ENCODE results near the gene TPCN2. TPM values are rescaled to one million over a fixed set of nuclear protein-coding genes. Genes with fewer than 3 reads are reported as not detected.

The TPCN2 gene
- total RNA-seq, 4 donors from 2014 or later = 1.4 to 4.1 (median 3.3) TPM

DNA sequence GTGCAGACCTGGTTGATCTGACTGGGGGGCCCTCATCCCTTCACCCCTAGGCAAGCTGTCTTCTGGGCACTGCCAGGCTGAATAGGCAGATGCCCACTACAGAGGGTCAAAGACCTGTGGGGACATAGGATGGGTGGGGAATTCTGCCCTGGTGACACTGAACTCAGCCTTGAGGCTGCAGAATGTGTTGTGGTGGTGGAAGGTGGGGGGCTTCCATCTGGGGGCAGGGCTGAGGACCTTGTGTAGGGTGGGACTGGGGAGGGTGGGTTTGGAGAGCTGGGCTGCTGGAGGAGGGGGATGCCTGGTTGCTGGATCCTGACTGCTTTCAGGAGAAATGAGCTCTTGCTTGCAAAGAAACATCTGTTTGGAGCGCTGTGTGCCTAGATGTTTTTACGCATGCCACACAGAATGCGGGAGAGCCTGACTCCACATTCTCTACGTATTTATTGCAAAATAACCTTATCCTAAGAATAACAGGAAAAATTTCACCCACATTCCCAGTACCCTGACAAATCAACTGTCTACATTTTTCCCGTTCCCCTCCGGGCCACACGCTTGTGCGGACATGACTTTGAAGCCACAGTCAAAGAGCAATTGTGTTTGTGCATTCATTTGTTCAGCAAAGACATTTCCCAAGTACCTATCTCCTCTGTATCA is 125.3 kb downstream of the TPCN2 start:
- H3K36me3 ChIP-seq = no peaks in the 10 kb centered on the region
- H3K4me3 ChIP-seq = no peak overlapping the region
- in situ Hi-C loops (cut with MboI; ENCODE audit: low sequenced_read_pairs in 4 of 4) = no loop called here
- no peaks in the 10 kb centered on the region for H3K9me3 ChIP-seq
- ATAC-seq (no peak), DNase-seq (no peak)
- H3K27ac ChIP-seq = no peak overlapping the region
- H3K27me3 ChIP-seq = no peaks in the 10 kb centered on the region
- H3K4me1 ChIP-seq = no peaks in the 10 kb centered on the region
- TF ChIP-seq, protein P1, sequence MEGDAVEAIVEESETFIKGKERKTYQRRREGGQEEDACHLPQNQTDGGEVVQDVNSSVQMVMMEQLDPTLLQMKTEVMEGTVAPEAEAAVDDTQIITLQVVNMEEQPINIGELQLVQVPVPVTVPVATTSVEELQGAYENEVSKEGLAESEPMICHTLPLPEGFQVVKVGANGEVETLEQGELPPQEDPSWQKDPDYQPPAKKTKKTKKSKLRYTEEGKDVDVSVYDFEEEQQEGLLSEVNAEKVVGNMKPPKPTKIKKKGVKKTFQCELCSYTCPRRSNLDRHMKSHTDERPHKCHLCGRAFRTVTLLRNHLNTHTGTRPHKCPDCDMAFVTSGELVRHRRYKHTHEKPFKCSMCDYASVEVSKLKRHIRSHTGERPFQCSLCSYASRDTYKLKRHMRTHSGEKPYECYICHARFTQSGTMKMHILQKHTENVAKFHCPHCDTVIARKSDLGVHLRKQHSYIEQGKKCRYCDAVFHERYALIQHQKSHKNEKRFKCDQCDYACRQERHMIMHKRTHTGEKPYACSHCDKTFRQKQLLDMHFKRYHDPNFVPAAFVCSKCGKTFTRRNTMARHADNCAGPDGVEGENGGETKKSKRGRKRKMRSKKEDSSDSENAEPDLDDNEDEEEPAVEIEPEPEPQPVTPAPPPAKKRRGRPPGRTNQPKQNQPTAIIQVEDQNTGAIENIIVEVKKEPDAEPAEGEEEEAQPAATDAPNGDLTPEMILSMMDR (IDR thresholded peaks at IDR 0.05 in 4 of 5, conservative IDR thresholded peaks at IDR 0.05 in 1 of 5) = no peak
- no peak for TF ChIP-seq POLR2A (IDR thresholded peaks at IDR 0.05)
- intact Hi-C loops (cut with DNase I; ENCODE audit: low total_unique reads) = no loop called here

DNA sequence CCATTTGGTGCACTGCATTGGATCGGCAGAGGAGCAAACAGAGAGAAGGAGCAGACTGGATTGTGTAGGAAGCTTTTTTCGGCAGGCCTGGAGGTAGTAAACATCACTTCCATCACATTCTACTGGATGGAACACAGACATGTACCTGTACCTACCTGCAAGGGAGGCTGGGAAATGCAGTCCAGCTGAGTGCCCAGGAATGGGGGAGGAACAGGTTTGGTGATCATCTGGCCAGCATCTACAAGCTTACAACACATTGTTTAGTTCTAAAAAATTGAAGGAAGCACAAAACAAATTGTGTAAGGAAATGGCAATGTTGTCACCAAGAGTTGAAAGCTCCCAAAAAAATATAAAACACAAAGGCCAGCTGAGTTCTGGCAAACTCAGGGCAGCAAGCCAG is 126.1 kb downstream of the TPCN2 start:
- no peak overlapping the region for H3K27ac ChIP-seq
- ATAC-seq (no peak), DNase-seq (no peak)
- no peaks in the 10 kb centered on the region for H3K27me3 ChIP-seq
- TF ChIP-seq, protein P1 (IDR thresholded peaks at IDR 0.05 in 4 of 5, conservative IDR thresholded peaks at IDR 0.05 in 1 of 5) = no peak
- no peak for TF ChIP-seq POLR2A (IDR thresholded peaks at IDR 0.05)
- H3K9me3 ChIP-seq = no peaks in the 10 kb centered on the region
- in situ Hi-C loops (cut with MboI; ENCODE audit: low sequenced_read_pairs in 4 of 4) (no loop called here), intact Hi-C loops (cut with DNase I; ENCODE audit: low total_unique reads) (no loop called here)
- no peaks in the 10 kb centered on the region for H3K36me3 ChIP-seq
- no peaks in the 10 kb centered on the region for H3K4me1 ChIP-seq
- H3K4me3 ChIP-seq = no peak overlapping the region

DNA sequence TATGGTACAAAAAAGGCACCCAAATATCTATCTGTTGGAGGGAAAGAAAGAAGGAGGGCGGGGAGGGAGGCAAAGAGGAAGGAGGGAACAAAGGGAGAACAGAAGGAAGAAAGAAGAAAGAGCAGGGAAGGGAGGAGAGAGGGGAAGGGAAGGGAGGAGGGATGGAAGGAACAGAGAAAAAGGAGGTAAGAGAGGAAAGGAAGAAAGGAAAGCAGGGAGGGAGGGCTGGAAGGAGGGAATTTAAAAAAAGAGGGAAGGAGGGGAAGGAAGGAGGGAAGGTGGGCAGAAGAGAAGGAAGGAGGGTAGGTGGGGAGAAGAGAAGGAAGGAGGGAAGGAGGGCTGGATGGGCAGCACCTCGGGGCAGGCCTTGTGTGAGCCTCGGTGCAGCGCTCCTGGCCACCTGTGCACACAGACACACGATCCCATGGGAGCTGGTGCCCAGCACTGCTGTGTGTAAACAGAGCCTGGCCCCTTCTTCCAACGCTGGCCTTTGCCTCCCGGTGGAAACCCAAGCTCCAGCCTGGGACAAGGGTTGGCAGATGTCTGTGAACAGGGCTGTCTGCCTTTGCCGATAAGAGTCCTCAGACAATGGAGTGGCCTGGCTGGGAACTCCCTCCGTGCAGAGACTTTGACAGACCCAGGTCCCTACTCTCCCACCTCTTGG is 130.2 kb downstream of the TPCN2 start:
- Histone ChIP-seq H3K27me3 (no peaks in the 10 kb centered on the region), H3K4me3 (no peak overlapping the region), H3K4me1 (no peaks in the 10 kb centered on the region), H3K36me3 (no peaks in the 10 kb centered on the region), H3K9me3 (no peaks in the 10 kb centered on the region), H3K27ac (no peak overlapping the region)
- peak in 1 of 2 donors; percentile 20 for DNase-seq
- ATAC-seq = peak in 1 of 2 donors; percentile 46
- in situ Hi-C loops (cut with MboI; ENCODE audit: low sequenced_read_pairs in 4 of 4) = no loop called here
- TF ChIP-seq POLR2A (IDR thresholded peaks at IDR 0.05) = no peak
- TF ChIP-seq, protein P1 (IDR thresholded peaks at IDR 0.05 in 4 of 5, conservative IDR thresholded peaks at IDR 0.05 in 1 of 5) = no peak
- intact Hi-C loops (cut with DNase I; ENCODE audit: low total_unique reads) = no loop called here

DNA sequence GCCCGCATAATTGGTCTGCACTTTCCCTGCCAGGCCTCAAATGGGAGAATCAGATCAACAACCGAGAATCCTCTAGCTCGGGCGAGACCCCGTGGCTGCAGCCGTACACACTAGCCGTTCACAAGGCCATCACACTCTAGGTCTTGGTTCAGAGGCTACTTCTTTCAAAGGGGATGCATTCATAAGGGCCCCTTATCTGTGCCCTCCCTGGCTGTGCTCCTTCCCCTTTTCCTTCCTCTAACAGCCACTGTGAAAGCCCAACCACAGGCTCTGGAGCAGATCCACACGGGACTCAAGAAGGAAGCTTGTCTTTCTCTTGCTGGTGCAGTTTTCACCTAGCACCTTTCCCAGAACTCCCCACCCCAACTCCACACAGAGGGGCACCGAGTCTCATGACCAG is 131.5 kb downstream of the TPCN2 start:
- Histone ChIP-seq H3K9me3 (no peaks in the 10 kb centered on the region), H3K36me3 (no peaks in the 10 kb centered on the region), H3K4me1 (no peaks in the 10 kb centered on the region), H3K4me3 (no peak overlapping the region), H3K27ac (no peak overlapping the region), H3K27me3 (no peaks in the 10 kb centered on the region)
- in situ Hi-C loops (cut with MboI; ENCODE audit: low sequenced_read_pairs in 4 of 4) (no loop called here), intact Hi-C loops (cut with DNase I; ENCODE audit: low total_unique reads) (no loop called here)
- no peak for DNase-seq
- ATAC-seq = no peak
- TF ChIP-seq, protein P1 (IDR thresholded peaks at IDR 0.05 in 4 of 5, conservative IDR thresholded peaks at IDR 0.05 in 1 of 5) = no peak
- TF ChIP-seq POLR2A (IDR thresholded peaks at IDR 0.05) = no peak

Measured in gastrocnemius medialis (tissue), 4 donors.